OCI-LY3 (cell line): ENCODE results near the gene MYO15B.

Source experiments
- EZH2phosphoT487 ChIP-seq: fragments of 200-600 bp; shearing (Covaris generic); IDR thresholded peaks from 2 replicates; pipeline ENCODE4 v1.6.1; 2018; ENCODE audit warnings: antibody characterized with exemption, mixed run types, low read depth
- TF ChIP-seq, protein P1 (sequence below): fragments of 200-600, 300-600 bp; sonication (generic); IDR thresholded peaks from 2 replicates; pipeline ENCODE4 v1.5.1; 2014; ENCODE audit warnings: antibody characterized with exemption, low read length, low read depth

DNA sequence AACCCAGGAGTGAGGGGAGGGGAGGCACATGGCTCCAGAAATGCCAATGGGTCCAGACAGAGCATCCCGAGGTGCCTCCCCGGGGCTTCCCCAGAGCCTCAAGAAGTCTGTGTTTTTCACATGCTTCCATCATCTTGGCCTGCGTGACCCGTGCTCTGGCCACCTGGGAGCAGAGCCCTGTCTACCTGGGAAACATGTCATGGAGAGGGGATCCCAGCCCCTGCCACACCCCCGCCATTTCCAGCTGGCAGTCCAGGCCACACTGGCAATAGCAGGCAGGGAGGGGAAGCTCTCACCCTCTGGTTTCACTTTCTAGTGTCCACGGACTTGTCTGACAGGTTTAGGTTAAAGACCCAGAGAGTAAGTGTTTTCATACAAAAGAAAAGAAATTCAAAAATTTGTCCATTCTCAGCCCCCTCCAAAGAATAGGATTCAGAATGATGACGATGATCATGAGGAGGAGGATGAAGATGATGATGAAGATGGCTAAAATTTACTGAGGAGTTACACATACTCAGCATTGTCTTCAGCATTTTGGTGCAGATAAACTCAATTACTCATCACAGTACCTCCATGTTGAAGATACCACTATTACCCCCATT is 54.7 kb downstream of the MYO15B start:
- TF ChIP-seq, protein P1, sequence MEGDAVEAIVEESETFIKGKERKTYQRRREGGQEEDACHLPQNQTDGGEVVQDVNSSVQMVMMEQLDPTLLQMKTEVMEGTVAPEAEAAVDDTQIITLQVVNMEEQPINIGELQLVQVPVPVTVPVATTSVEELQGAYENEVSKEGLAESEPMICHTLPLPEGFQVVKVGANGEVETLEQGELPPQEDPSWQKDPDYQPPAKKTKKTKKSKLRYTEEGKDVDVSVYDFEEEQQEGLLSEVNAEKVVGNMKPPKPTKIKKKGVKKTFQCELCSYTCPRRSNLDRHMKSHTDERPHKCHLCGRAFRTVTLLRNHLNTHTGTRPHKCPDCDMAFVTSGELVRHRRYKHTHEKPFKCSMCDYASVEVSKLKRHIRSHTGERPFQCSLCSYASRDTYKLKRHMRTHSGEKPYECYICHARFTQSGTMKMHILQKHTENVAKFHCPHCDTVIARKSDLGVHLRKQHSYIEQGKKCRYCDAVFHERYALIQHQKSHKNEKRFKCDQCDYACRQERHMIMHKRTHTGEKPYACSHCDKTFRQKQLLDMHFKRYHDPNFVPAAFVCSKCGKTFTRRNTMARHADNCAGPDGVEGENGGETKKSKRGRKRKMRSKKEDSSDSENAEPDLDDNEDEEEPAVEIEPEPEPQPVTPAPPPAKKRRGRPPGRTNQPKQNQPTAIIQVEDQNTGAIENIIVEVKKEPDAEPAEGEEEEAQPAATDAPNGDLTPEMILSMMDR: no peak
- TF ChIP-seq EZH2phosphoT487: no peak
